ENCODE data around the gene THRAP3. TPM values are rescaled to one million over a fixed set of nuclear protein-coding genes. Genes with fewer than 3 reads are reported as not detected.

The THRAP3 gene
- total RNA-seq, 1 experiment from 2014 or later = 133 TPM

- TF ChIP-seq EZH2 (IDR thresholded peaks at IDR 0.05; ENCODE audit: borderline replicate concordance, low read depth, low read length, poor library complexity, severe bottlenecking) = no peak
- TF ChIP-seq, protein P1, sequence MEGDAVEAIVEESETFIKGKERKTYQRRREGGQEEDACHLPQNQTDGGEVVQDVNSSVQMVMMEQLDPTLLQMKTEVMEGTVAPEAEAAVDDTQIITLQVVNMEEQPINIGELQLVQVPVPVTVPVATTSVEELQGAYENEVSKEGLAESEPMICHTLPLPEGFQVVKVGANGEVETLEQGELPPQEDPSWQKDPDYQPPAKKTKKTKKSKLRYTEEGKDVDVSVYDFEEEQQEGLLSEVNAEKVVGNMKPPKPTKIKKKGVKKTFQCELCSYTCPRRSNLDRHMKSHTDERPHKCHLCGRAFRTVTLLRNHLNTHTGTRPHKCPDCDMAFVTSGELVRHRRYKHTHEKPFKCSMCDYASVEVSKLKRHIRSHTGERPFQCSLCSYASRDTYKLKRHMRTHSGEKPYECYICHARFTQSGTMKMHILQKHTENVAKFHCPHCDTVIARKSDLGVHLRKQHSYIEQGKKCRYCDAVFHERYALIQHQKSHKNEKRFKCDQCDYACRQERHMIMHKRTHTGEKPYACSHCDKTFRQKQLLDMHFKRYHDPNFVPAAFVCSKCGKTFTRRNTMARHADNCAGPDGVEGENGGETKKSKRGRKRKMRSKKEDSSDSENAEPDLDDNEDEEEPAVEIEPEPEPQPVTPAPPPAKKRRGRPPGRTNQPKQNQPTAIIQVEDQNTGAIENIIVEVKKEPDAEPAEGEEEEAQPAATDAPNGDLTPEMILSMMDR (conservative IDR thresholded peaks at IDR 0.05; ENCODE audit: low read depth, low read length) = no peak
- intact Hi-C loops (cut with micrococcal nuclease; ENCODE audit: unreplicated experiment) = no loop called here
- Histone ChIP-seq H3K4me1 (ENCODE audit: insufficient read depth, low read length, poor library complexity, severe bottlenecking) (peaks cover 12% of the 10 kb centered on the region), H3K27me3 (replicated peaks; ENCODE audit: insufficient read depth, low read depth, low read length, poor library complexity) (no peaks in the 10 kb centered on the region), H3K27ac (ENCODE audit: low read depth, low read length, poor library complexity, severe bottlenecking) (no peak overlapping the region), H3K9me3 (ENCODE audit: low read depth, low read length, poor library complexity, severe bottlenecking) (no peaks in the 10 kb centered on the region), H3K4me3 (ENCODE audit: low read depth, low read length, poor library complexity, severe bottlenecking) (no peak overlapping the region), H3K36me3 (ENCODE audit: insufficient read depth, low read length, poor library complexity, severe bottlenecking) (no peaks in the 10 kb centered on the region)
- no TSS peak for BruUV-seq (replicated peaks)
- POLR2A ChIA-PET (ENCODE audit: low non-redundant PET) = no interaction called here
- CTCF ChIA-PET = no interaction called here
- no peak for DNase-seq (ENCODE audit: low spot score)
Measured at GRCh38 chr1:36326499-36326898, 102.3 kb downstream of the THRAP3 start.

DNA sequence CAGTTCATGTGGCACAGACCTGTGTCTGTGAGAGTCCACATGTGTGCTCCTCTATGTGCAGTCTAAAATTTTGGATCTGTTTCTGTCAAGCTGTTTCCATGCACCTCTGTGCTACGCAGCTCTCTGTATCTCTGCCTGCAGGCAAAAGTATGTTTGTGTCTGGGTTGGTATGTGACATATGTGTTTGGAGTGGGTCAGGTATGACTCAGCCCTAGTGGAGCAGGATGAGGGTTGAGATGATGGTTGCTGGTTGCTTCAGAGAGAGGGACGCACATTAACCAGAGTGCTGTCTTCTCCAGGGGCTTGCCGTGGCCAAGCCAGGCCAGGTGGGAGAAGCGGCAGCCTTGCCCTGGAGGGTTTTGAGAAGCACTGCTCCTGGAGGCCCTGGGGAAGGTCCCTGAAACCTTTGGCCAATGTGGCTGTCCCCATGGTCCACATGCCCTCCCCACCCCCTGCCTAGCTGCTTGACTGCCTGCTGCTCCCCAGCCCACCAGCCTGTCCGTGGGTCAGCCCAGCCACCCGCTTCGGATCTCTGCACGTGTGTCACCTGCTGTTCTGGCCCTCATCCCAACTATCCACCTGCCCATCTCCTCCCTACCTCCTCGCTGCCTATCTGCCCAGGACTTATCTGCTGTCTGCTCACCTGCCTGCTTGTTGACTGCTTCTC, 103.3 kb downstream of the THRAP3 start:
- intact Hi-C loops (cut with micrococcal nuclease; ENCODE audit: unreplicated experiment) = no loop called here
- H3K4me1 ChIP-seq (ENCODE audit: insufficient read depth, low read length, poor library complexity, severe bottlenecking) = peaks cover 11% of the 10 kb centered on the region
- no peak overlapping the region for H3K4me3 ChIP-seq (ENCODE audit: low read depth, low read length, poor library complexity, severe bottlenecking)
- no peaks in the 10 kb centered on the region for H3K9me3 ChIP-seq (ENCODE audit: low read depth, low read length, poor library complexity, severe bottlenecking)
- no peak for DNase-seq (ENCODE audit: low spot score)
- POLR2A ChIA-PET (ENCODE audit: low non-redundant PET) = no interaction called here
- BruUV-seq (replicated peaks) = no TSS peak
- H3K27ac ChIP-seq (ENCODE audit: low read depth, low read length, poor library complexity, severe bottlenecking) = no peak overlapping the region
- H3K27me3 ChIP-seq (replicated peaks; ENCODE audit: insufficient read depth, low read depth, low read length, poor library complexity) = no peaks in the 10 kb centered on the region
- TF ChIP-seq, protein P1 (conservative IDR thresholded peaks at IDR 0.05; ENCODE audit: low read depth, low read length) = no peak
- H3K36me3 ChIP-seq (ENCODE audit: insufficient read depth, low read length, poor library complexity, severe bottlenecking) = no peaks in the 10 kb centered on the region
- CTCF ChIA-PET = no interaction called here

- no peaks in the 10 kb centered on the region for H3K36me3 ChIP-seq (ENCODE audit: insufficient read depth, low read length, poor library complexity, severe bottlenecking)
- H3K27ac ChIP-seq (ENCODE audit: low read depth, low read length, poor library complexity, severe bottlenecking) = no peak overlapping the region
- no peaks in the 10 kb centered on the region for H3K9me3 ChIP-seq (ENCODE audit: low read depth, low read length, poor library complexity, severe bottlenecking)
- BruUV-seq (replicated peaks) = no TSS peak
- DNase-seq (ENCODE audit: low spot score) = no peak
- no peaks in the 10 kb centered on the region for H3K27me3 ChIP-seq (replicated peaks; ENCODE audit: insufficient read depth, low read depth, low read length, poor library complexity)
- peaks cover 5% of the 10 kb centered on the region for H3K4me1 ChIP-seq (ENCODE audit: insufficient read depth, low read length, poor library complexity, severe bottlenecking)
- H3K4me3 ChIP-seq (ENCODE audit: low read depth, low read length, poor library complexity, severe bottlenecking) = no peak overlapping the region
- TF ChIP-seq, protein P1 (conservative IDR thresholded peaks at IDR 0.05; ENCODE audit: low read depth, low read length) = no peak
- no peak for TF ChIP-seq EZH2 (IDR thresholded peaks at IDR 0.05; ENCODE audit: borderline replicate concordance, low read depth, low read length, poor library complexity, severe bottlenecking)
- intact Hi-C loops (cut with micrococcal nuclease; ENCODE audit: unreplicated experiment) = no loop called here
- CTCF ChIA-PET = no interaction called here
- POLR2A ChIA-PET (ENCODE audit: low non-redundant PET) = no interaction called here
Measured at GRCh38 chr1:36328088-36328480, 103.8 kb downstream of the THRAP3 start.
